Vagina (tissue), 2 donors: ENCODE measurements around the gene WDR45B.

Source experiments
- CTCF ChIP-seq, 3 experiments: fragments of 450-650 bp in 2 of 3; fragments of 200-600 bp in 1 of 3; sonication (generic) in 1 of 3; IDR thresholded peaks; one replicate each; pipeline ENCODE4 v1.5.1; 2017 to 2019; ENCODE audit warnings: antibody characterized with exemption in 3 of 3, mild to moderate bottlenecking in 2 of 3, moderate library complexity in 2 of 3
- POLR2AphosphoS5 ChIP-seq, 2 donors: sonication (generic); formaldehyde crosslinking; IDR thresholded peaks; one replicate each; pipeline ENCODE4 v1.9.0; 2017; ENCODE audit warnings: antibody characterized with exemption in 2 of 2, mild to moderate bottlenecking in 2 of 2, low read depth in 1 of 2; ENCODE audit not compliant: insufficient read depth in 1 of 2

- no peak for TF ChIP-seq CTCF (IDR thresholded peaks at IDR 0.05)
- no peak for TF ChIP-seq POLR2AphosphoS5 (IDR thresholded peaks at IDR 0.05; ENCODE audit: insufficient read depth in 1 of 2, low read depth in 1 of 2)
These were observed 39.2 kb upstream of the WDR45B start for GRCh38 chr17:82687375-82687861.
